NCI-H69 (cell line): ENCODE results near the gene CLEC16A.
A peak's percentile ranks its signal among the peaks of the same experiment; 100 is the strongest.

Source experiments
- DNase-seq: peaks from one replicate; lab custom pipeline; 2025; lab: John Stamatoyannopoulos, UW

The CLEC16A gene

DNA sequence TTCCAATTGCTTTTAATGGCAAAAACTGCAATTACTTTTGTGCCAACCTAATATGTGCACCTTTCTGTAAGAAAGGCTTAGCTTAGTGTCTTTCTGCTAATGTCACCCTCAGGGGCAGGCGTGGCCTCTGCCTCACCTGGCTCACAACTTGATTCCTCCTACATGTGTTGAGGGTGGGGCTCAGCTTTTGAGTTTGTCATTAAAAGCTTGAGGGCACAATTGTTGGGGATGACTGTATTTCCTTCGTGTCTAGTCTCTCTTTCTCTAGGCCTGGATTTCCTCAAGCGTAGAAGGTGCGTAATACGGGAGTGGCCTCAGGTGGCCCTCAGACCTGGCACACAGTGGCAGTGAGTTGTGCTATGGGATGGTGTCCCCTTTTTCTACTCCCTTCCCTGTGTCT is 94.4 kb downstream of the CLEC16A start:
- peak; percentile 79 for DNase-seq

DNA sequence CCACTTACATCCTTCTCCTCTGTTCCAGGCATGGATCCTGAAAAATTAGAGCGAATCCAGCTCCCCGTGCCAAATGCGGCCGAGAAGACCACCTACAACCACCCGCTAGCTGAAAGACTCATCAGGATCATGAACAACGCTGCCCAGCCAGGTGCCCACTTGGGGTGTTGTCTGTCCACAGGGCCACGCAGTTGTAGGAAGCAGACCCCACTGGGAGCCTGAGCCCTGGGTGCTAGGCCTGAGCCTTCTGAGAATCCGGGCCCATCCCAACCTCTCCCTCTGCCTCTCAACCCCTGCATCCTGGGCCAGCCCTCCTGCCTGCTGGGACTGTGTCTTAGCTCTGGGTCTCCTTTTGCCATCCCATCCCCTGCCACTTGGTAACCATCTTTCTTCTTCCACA is 95.4 kb downstream of the CLEC16A start:
- no peak for DNase-seq

DNA sequence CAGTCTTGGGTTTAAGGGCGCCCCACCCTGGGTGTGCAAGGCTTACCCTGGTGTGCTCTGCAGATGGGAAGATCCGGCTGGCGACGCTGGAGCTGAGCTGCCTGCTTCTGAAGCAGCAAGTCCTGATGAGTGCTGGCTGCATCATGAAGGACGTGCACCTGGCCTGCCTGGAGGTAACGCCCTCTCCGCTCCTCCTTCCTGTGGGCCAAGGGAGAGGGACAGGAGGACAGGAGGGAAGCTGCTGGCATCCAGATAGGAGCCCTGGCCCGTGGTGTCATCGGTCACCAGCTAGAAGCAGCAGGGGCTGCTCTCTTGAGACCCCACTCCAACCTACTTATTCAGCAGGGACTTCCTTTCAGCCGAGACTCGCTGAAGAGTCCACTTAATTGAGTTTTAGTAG is 97.8 kb downstream of the CLEC16A start:
- DNase-seq, result no peak

DNA sequence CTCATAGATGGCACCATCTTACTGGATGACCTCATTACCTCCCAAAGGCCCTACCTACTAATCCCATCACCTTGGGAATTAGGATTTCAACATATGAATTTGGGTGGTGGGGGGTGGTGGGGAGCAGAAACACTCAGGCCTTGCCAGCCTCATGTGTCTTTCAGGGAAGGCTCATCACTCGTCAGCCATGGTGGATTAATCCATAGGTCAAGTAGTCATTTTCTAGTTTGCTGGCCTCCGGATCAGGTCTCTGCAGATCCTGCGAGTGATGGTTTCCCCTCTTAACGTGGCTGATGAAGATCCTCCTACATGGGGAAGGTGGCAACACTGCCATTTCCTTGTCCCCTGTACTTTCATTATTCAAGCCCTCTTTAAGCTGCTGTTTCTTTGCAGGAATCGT is 101.1 kb downstream of the CLEC16A start:
- DNase-seq, result no peak

DNA sequence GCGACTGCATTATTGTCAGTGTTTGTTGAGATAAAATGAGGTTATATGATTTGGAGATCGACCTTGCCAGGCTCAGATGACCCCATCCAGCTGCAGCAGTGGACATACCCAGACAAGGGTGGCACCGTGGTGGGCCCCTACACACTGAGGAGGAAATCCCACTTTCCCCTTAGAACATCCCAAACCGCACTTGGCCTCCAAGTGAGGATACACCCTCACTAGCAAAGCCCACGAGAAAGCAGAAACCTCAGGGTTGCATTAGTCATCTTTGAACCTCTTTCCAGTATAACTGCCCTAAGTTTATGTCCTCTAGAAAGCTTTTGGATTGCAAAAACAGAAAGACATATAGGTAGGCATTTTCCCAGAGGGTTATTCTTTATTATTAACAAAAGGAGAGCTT is 101.5 kb downstream of the CLEC16A start:
- no peak for DNase-seq

DNA sequence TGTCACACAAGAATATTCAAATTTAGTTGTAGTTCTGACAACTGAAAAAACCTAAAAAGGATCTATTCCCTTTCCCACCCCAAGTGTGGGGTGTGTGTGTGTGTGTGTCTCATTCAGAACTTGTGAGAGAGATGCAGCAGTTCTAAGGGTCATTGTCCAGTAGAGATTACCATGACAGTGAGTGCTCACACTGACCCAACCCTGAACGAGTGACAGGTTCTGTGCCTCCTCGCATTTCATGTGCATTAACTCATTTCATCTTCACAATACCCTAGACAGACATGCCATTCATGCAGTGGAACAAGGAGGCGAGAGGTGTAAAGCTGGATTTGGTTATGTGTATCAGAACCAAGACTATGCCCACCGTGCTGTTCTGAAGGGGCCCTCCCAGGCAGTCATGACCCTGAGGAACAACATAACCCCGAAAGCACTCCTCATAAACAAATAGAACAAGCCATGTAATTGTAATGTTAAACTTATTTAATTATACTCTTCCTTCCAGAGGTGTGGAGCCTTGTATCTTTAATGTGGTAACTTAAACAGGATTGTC is 102.1 kb downstream of the CLEC16A start:
- peak; percentile 65 for DNase-seq

DNA sequence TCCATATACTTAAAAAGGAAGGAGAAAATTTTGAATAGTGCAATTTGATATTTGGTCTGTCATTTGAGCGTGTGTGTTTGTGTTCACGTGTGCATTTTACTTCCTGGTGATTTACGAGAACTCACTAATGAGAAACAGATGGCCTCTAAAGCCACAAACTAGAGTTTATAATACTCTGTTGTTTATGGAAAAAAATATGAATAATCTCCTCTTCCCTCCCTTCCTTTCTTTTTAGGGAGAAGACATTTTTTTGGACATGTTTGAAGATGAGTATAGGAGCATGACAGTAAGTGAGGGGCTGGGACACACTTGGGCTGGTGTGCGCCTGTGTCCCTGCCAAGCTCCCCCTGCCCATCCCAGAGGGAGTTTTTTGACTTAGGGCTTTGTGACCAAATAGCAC is 102.7 kb downstream of the CLEC16A start:
- DNase-seq, result peak; percentile 79

DNA sequence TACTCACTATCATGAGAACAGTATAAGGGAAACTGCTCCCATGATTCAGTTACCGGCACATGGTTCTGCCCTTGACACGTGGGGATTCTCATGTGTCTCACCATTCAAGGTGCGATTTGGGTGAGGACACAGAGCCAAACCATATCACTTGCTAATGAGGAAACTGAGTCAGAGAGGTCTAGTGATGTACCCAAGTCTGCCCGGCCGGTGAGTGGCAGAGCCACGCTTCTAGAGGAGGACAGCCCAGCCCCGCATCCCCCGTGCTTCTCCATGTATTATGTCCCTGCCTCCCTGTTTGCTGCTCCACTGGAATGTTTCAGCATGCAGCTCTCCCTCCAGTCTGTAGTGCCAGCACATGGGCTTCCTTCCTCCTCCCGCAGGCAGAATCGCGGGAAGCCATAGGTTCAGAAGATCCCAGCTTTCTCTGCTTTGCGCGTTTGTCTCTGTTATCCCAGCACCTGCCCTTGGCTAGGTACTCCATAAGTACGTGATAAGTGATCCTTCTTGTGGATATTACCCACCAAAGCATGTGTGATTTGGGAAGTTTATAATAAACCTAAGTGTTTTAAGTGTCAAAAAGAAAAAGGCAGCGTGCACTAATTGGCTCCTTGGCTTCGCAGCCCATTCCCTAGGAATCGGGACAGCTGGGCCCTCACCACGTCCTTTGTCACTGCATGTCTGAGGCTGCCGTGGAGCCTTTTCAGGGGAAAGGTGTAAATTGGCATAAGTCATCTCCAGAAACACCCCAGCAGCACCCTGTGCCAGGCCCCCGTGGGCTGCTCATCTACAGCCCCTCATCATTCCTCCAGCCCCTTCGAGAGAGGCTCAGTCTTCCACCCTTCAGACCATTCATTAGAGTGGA is 103.8 kb downstream of the CLEC16A start:
- DNase-seq, result no peak

DNA sequence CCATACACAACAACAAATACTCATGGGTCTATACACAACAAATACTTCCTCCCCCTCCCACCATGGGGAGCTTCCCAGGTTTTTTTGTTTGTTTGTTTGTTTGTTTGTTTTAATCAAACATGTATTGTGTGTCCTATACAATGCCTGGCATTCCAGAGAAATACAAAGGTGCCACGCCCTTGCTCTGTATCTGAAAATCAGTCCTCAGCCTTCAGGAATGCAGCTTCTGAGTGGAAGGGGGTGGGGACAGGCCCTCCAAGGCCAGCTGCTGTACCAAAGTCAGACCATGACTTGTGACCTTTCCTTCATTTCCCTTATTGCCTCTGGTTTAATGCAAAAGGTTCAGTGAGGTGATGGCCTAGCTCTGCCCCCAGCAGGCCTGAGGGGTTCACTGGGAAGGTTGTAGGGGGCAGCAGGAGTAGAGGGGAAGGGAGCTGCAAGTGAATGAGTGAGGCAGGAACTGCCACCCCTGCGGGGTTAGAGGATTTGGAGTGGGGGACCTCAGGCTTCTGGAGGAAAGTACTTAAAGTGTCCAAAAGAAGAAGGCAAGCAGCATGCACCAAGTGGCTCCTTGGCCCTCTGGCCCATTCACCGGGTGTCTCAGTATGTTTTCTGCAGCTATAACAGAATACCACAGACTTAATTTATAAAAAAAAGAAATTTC is 105.2 kb downstream of the CLEC16A start:
- DNase-seq, result no peak

DNA sequence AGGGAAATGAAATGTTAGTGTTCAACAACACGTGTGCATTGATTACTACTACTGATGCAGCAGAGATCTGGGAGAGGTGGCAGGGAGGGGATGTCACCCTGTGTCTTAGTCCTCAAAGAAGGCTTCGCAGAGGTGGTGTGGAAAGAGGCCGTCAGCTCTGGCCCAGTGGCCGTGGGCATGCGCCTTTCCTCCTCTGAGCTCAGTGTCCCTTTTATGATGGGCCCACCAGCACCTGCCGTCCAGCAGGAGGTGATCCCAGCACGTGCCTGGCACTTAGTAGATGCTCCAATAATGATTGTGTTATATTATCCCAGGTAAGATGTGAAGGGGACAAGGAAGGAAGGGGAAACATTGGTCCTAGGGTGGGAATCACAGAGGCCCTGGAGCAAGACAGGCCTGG is 106.2 kb downstream of the CLEC16A start:
- DNase-seq, result no peak

DNA sequence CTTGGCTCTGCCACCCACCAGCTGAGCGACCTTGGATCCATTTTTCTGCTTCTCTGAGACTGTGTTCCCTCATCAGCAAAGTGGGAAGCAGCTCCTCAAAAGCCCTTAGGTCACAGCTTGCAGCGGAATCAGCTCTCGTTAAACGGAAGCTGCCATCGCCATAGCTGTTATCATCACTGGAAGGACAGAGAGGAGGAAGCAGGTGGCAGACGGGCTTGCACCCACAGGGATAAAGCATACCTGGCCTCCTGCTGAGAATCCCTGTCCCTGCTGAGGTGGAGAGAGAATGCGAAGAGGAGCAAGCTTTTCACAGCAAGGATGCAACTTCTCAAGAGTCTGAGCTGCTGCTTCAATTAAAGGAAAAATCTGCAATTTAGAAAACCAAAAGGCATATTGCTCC is 106.6 kb downstream of the CLEC16A start:
- DNase-seq, result peak; percentile 61

DNA sequence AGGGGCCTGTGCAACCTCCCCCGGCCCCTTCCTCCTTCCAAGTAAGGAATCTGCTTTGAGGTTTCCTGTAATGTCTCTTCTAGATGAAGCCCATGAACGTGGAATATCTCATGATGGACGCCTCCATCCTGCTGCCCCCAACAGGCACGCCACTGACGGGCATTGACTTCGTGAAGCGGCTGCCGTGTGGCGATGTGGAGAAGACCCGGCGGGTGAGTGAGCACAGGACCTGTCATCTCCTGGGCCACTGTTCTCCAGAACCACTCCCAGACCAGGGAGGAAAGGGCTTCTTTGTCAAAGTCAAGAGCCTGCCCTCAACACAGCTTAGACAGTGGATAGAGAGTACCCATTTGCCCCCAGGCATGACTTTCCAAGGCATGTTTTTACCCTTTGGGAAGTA is 107.1 kb downstream of the CLEC16A start:
- DNase-seq, result no peak

DNA sequence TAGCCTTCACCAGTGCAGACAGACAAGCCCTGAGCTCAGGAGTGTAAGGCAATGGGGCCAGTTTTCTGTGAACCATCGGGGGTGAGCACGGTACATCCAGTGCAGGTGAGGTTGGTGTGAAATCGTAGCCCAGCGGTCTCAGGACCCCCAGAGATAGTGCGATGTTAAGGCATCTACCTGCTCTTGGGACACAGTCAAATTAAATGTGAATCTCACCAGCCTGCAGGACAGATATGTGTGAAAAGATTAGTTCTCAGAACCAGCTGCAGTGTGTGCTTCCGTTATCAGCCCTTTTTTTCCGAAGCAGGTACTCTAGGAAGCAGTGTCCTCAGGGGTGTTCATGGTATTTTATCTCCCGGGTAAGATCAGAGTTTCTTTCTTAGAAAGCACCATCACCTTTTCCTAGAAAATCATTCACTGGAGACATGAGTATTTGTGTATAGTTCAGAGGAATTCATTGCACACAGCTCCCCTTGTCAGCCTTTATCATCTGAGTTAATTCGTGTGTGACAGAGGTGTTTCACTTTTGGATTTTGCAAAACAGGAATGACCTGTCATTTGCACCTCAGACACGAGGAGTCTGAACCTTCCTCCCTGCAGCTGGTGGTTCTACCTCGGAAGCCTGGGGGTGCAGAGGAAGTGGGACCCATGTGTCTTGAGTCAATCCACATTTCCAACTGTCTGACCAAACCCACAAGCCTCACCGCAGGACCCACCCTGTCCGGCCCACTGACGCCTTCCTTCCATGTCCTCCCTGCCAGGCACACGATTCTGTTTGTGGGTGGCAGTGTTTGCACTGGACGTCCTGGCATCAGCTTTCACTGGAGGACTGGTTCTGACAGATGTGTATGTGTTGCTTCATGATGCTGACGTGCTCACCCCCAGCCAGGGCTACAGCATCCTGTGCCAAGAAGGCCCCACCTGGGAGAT is 107.8 kb downstream of the CLEC16A start:
- DNase-seq, result no peak

DNA sequence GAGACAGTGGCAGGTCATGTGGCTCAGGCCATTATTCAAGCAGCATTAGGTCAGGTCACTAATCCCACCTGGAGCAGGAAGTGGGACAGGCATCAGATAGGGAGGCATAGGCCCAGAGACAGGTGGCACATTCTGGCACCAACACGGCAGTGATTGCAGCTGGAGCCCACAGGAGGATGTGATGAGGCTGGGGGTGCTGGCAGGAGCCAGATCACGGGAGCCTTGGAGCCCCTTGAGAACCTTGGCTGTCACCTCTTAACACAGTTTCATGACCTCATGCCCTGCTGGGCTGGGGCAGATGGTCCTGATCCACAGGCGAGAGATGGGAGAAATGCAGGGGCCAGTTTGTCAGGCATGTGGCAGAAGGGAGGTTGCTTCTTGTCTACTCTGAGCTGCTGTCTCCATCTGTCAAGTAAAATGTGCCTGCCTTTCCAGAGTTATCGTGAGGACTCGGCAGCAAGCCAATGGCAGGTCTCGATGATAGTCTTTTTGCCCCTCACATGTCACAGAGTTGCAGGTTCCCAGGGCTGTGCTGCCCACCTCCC is 109.6 kb downstream of the CLEC16A start:
- no peak for DNase-seq

DNA sequence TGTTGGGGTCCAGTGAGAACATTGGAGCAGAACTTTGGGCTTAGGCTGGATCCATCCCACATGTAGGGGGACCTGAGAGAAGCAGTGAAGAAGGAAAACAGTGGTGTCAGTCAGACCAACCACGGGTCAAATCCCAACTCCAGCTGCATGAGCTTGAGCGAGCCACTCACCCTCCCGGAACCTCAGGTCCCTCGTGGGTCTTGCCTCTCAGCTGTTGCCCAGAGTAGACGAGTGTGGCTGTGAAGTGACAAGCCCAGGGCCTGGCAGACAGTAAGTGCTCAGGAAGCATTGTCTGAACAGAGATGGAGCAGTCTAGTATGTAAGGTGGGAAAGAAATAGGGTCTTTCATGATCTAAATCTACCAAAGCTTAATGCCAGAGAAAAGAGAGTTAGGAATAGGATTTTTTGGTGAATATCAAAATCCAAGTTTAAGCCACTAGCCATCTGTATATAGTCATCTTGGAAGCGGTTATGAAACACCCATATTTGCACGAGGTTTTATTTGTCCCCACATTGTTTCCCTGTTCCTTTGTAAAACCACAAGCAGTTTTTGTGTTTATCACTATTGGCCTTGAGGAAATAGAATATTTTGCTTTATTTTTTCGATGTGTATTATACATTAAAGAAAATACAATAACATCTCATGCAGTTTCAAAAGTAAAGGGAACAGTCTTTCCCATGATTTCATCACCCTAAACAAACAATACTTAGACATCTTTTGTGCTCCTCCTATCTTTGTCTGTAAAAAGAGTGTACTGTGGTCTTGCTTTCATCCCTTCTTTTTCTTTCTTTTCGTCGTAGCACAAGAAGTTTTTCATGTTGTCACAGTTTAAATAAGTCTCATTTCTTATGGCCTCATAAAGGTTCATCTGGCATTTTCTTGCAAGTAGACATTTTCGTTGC is 112.0 kb downstream of the CLEC16A start:
- peak; percentile 18 for DNase-seq

DNA sequence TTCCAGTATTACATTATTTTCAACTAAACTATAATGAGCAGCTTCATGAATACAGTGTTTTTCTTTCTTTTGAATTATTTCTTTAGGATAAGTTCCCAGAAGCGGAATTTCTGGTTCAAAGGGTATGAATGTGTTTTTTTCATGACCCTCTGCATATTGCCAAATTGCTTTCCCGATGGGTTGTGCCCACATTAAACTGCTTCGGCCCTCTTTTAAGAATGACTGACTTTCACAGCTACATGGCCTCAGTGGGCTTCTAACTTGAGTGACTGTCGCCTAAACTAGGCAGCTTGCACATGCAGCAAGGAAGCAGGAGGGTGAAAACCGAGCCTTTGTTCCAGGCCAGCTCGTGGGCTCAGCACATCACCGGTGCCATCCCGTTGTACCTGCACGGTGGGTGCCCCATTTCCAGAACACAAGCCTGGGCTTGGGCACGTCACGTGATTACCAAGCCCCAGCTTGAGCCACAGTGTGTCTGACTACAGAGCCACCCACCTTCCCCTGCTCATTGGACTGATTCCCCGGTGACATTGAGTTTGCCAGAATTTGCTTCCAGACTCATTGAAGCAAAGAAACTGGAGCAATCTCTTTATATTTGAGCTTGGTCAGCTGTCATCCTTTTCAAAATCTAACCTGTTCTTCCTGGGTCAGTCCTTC is 112.8 kb downstream of the CLEC16A start:
- no peak for DNase-seq

DNA sequence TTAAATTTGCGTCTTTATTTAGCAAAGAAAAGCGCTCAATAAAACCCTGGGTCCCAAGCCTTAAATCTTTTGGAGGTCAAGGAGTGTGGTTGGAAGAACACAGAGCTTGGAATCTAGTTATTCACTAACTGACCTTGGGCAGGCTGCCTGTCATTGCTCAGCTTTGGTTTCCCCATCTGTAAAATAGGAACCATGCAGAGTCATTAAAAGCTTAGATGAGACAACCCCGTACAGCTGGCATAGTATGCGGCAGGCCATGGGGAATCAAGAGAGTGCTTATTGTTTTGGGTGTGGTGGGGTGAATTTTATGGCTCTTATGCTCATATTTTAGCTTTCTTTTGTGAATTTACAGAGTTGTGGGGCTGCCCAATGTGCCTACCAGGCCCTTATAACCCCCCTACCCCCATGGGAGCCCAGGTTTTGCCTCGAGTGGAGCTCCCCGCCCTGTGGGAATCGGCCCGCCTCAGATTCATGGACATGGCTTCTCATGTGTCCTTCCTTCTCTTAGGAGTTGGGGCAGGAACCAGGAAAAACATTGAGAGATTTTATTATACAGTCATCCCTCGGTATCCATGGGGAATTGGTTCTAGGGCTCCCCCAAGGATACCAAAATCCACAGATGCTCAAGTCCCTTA is 113.5 kb downstream of the CLEC16A start:
- peak; percentile 34 for DNase-seq

DNA sequence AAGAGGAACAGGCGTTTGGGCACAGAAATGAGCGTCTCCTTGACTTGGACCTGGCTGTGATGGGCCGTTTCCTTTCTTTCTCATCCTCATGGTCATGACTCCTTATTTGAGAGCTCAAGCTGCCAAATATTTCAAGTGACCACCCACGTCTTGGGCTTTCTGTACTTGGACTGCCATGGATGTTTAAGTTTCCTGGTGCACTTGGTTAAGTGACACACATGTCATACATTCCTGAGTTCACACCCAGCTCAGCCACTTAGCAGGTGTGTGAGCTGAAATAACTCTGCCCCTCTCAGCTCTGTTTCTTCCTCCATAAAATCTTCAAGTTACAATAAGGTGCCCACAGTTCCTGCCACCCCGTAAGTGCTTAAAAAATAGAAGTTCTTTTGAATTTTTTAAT is 114.5 kb downstream of the CLEC16A start:
- no peak for DNase-seq

DNA sequence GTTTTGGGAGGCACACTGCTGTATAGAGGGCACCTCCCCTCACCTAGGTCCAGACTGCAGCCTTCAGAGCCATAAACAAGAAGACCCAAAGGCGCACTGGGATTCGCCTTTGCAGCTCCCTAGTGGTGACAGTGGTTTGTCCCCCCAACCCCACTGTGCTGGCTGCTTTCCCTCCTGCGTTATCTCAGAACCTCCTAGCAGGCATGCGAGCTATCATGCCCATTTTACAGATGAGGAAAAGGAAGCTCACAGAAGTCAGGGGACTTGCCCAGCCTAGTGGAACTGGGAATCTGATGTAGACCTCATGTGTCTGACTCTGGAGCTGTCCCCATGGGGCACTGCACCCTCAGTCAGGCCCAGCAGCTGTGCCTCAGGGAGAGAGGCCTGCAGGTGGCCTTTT is 115.2 kb downstream of the CLEC16A start:
- no peak for DNase-seq

DNA sequence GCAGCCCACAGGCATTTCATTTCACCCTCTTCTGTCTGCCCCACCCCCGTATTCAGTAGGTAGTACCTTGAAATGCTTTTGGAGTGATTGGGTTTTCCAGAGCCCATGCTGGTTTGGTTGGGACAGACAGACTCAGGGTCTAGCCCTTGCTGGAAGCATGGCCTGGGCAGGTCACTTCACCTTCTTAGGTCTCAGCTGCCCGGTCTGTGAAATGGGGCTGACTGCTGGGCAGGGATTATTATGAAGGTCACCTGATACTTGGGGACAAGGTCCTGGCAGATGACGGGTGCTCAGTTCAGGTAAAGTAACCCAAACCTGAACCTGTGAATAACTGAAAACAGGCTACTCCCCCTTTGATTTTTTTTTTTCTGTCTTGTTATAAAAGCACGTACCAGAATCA is 116.0 kb downstream of the CLEC16A start:
- no peak for DNase-seq
